ENCODE results near the gene KIF26B. TPM values are rescaled to one million over a fixed set of nuclear protein-coding genes. Genes with fewer than 3 reads are reported as not detected.

Gene KIF26B
- total RNA-seq, 2 experiments from 2014 or later: not detected

DNA sequence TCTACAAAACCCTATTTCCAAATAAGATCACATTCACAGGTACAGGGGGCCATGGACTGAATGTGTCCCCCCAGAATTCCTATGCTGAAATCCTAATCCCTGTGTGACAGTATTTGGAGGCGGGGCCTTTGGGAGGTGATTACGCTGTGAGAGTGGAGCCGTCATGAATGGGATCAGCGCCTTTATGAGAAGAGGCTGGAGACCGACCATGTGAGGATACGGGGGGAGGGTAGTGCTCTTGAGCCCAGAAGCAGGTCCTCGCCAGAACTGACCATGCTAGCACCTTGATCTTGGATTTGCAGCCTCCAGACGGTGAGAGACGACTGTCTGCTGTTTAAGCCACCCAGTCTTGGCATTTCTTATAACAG, 23.8 kb upstream of the KIF26B start:
- Histone ChIP-seq H3K79me2 (ENCODE audit: insufficient read depth, low read depth, low read length) (no peaks in the 10 kb centered on the region), H3K4me2 (ENCODE audit: low read length) (no peak overlapping the region), H3K4me3 (ENCODE audit: low read depth, low read length, poor library complexity, severe bottlenecking) (no peak overlapping the region), H2AFZ (ENCODE audit: low read length) (no peak overlapping the region), H3K27ac (ENCODE audit: low read depth, low read length, poor library complexity, severe bottlenecking) (no peak overlapping the region), H3K9me2 (ENCODE audit: insufficient read depth, low read length) (no peaks in the 10 kb centered on the region), H3K9me3 (ENCODE audit: low read length) (no peaks in the 10 kb centered on the region), H3K4me1 (ENCODE audit: insufficient read depth, low read length, poor library complexity, severe bottlenecking) (no peaks in the 10 kb centered on the region), H4K20me1 (ENCODE audit: insufficient read depth, low read length) (no peaks in the 10 kb centered on the region), H3K36me3 (ENCODE audit: insufficient read depth, low read length) (no peaks in the 10 kb centered on the region)
- intact Hi-C loops (cut with micrococcal nuclease; ENCODE audit: unreplicated experiment): no loop called here
- POLR2A ChIA-PET: no interaction called here
- no peak for TF ChIP-seq EZH2phosphoT487 (IDR thresholded peaks at IDR 0.05; ENCODE audit: borderline replicate concordance, low read depth, low read length)
- TF ChIP-seq, protein P1, sequence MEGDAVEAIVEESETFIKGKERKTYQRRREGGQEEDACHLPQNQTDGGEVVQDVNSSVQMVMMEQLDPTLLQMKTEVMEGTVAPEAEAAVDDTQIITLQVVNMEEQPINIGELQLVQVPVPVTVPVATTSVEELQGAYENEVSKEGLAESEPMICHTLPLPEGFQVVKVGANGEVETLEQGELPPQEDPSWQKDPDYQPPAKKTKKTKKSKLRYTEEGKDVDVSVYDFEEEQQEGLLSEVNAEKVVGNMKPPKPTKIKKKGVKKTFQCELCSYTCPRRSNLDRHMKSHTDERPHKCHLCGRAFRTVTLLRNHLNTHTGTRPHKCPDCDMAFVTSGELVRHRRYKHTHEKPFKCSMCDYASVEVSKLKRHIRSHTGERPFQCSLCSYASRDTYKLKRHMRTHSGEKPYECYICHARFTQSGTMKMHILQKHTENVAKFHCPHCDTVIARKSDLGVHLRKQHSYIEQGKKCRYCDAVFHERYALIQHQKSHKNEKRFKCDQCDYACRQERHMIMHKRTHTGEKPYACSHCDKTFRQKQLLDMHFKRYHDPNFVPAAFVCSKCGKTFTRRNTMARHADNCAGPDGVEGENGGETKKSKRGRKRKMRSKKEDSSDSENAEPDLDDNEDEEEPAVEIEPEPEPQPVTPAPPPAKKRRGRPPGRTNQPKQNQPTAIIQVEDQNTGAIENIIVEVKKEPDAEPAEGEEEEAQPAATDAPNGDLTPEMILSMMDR (conservative IDR thresholded peaks at IDR 0.05; ENCODE audit: low read length): no peak
- BruUV-seq (replicated peaks): no TSS peak
- DNase-seq (ENCODE audit: low spot score): no peak
- CTCF ChIA-PET (ENCODE audit: unreplicated experiment): no interaction called here

DNA sequence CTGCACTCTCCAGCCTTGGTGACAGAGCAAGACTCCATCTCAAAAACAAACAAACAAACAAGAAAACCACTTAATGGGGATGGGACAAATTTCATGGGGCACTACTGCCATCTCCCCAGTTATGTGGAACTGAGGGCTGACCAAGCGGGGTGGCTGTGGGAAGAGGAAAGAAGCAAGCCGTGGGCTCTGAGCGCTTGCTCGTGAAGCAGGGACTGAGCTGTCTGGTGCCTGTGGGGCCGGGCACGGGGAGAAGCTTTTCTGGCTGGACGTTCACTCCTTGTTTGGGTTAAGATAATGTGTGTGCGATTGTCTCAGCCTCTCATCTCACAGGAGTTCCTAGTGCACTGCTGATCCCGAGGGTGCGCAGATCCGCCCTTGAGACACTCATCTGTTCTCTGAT, 22.0 kb upstream of the KIF26B start:
- TF ChIP-seq, protein P1 (conservative IDR thresholded peaks at IDR 0.05; ENCODE audit: low read length): no peak
- TF ChIP-seq EZH2phosphoT487 (IDR thresholded peaks at IDR 0.05; ENCODE audit: borderline replicate concordance, low read depth, low read length): no peak
- Histone ChIP-seq H4K20me1 (ENCODE audit: insufficient read depth, low read length) (no peaks in the 10 kb centered on the region), H2AFZ (ENCODE audit: low read length) (no peak overlapping the region), H3K9me3 (ENCODE audit: low read length) (no peaks in the 10 kb centered on the region), H3K36me3 (ENCODE audit: insufficient read depth, low read length) (no peaks in the 10 kb centered on the region), H3K4me3 (ENCODE audit: low read depth, low read length, poor library complexity, severe bottlenecking) (no peak overlapping the region), H3K4me1 (ENCODE audit: insufficient read depth, low read length, poor library complexity, severe bottlenecking) (no peaks in the 10 kb centered on the region), H3K79me2 (ENCODE audit: insufficient read depth, low read depth, low read length) (no peaks in the 10 kb centered on the region), H3K9me2 (ENCODE audit: insufficient read depth, low read length) (no peaks in the 10 kb centered on the region), H3K4me2 (ENCODE audit: low read length) (no peak overlapping the region), H3K27ac (ENCODE audit: low read depth, low read length, poor library complexity, severe bottlenecking) (no peak overlapping the region)
- intact Hi-C loops (cut with micrococcal nuclease; ENCODE audit: unreplicated experiment): no loop called here
- ChIA-PET CTCF (ENCODE audit: unreplicated experiment) (interaction anchor here (1.1 kb wide), 1 partner anchor 10 kb away, joined by 3 read pairs; no protein-coding TSS in a partner anchor), POLR2A (no interaction called here)
- no TSS peak for BruUV-seq (replicated peaks)
- no peak for DNase-seq (ENCODE audit: low spot score)

DNA sequence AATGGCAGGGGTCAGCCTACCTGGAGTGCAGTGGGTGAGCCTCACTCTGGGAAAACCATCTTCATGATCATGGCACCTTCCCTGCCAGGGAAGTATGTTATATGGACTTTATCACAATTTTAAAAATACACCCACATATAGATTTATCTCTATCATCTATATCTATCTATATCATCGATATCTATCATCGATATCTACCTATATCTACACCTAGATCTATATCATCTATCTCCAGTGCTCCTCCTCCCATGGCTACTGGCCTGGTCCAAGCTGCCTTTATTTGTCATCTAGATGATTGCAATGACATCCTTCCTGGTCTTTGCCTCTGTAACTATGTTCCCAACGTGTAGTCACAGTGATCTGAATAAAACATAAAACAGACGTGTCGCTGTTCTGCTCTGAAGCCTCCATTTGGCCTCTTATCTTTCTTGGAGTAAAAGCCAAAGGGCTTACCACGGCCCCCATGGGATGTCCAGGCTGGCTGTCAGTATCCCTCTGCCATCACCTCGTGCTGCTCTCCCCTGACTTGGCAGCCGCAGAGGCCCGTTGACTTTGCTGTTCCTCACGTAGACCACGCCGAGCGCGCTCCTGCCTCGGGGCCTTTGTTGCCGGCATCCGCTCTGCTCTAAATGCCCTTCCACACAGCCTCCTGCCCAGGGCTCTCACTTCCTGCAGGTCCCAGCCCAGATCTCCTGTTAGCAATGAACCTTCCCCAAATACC, 20.6 kb upstream of the KIF26B start:
- no TSS peak for BruUV-seq (replicated peaks)
- Histone ChIP-seq H2AFZ (ENCODE audit: low read length) (no peak overlapping the region), H3K4me3 (ENCODE audit: low read depth, low read length, poor library complexity, severe bottlenecking) (no peak overlapping the region), H3K79me2 (ENCODE audit: insufficient read depth, low read depth, low read length) (no peaks in the 10 kb centered on the region), H3K27ac (ENCODE audit: low read depth, low read length, poor library complexity, severe bottlenecking) (no peak overlapping the region), H3K9me2 (ENCODE audit: insufficient read depth, low read length) (no peaks in the 10 kb centered on the region), H3K9me3 (ENCODE audit: low read length) (no peaks in the 10 kb centered on the region), H3K36me3 (ENCODE audit: insufficient read depth, low read length) (no peaks in the 10 kb centered on the region), H4K20me1 (ENCODE audit: insufficient read depth, low read length) (no peaks in the 10 kb centered on the region), H3K4me1 (ENCODE audit: insufficient read depth, low read length, poor library complexity, severe bottlenecking) (no peaks in the 10 kb centered on the region), H3K4me2 (ENCODE audit: low read length) (no peak overlapping the region)
- ChIA-PET POLR2A (no interaction called here), CTCF (ENCODE audit: unreplicated experiment) (no interaction called here)
- TF ChIP-seq, protein P1 (conservative IDR thresholded peaks at IDR 0.05; ENCODE audit: low read length): no peak
- no peak for TF ChIP-seq EZH2phosphoT487 (IDR thresholded peaks at IDR 0.05; ENCODE audit: borderline replicate concordance, low read depth, low read length)
- intact Hi-C loops (cut with micrococcal nuclease; ENCODE audit: unreplicated experiment): no loop called here
- no peak for DNase-seq (ENCODE audit: low spot score)

All from OCI-LY7 (cell line).